NCI-H2081 treated with DMSO at 0.1 percent for 48 hours (cell line): ENCODE measurements around the gene BAIAP2L2.
"Not testable (repeated sequence)": the region's sequence is repeated elsewhere in the genome, so short reads cannot be mapped to it uniquely, and the experiment has no call there.

Source experiments
- DNase-seq: peaks from one replicate; lab custom pipeline; 2025; lab: John Stamatoyannopoulos, UW

The BAIAP2L2 gene, protein sequence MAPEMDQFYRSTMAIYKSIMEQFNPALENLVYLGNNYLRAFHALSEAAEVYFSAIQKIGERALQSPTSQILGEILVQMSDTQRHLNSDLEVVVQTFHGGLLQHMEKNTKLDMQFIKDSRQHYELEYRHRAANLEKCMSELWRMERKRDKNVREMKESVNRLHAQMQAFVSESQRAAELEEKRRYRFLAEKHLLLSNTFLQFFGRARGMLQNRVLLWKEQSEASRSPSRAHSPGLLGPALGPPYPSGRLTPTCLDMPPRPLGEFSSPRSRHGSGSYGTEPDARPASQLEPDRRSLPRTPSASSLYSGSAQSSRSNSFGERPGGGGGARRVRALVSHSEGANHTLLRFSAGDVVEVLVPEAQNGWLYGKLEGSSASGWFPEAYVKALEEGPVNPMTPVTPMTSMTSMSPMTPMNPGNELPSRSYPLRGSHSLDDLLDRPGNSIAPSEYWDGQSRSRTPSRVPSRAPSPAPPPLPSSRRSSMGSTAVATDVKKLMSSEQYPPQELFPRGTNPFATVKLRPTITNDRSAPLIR

DNA sequence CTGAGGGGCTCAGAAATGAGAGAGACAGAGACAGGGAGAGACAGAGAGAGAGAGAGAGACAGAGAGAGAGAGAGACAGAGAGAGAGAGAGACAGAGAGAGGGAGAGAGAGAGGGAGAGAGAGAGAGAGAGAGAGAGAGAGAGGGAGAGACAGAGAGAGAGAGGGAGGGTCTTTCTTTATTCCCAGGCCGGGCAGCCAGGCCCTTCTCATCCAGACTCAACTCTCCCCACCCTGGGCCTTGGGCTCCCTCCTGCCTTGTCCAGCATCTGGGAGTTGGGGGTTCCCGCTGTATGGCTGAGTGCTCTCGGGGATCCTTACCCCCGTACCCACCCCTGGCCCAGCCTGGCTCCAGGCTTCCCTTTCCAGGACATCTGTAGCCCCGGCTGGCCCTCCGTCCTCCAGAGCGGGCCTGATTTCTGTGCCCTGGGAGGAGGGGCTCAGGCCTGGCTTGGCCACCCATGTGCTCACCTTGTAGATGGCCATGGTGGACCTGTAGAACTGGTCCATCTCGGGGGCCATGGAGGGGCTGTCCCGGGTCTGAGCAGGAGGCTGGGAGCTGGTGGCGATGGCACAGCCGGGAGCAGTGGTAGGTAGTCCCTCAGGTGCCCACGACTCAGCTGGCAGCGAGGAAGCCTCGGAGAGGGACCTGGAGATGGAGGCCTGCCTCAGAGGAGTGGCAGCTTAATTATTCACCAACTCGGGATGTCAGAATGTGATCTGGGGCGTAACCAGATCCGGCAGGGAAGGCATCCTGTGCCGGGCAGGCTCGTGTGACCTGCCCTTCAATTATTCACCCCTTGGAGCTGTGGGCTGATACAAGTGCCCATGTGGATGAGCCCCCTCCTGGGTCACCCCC is at the start of gene BAIAP2L2:
Gene BAIAP2L2 (minus strand): TSS at position 677 of the 855 bp plus-strand sequence. CDS start 159 bp downstream, at position 518.
- DNase-seq = no peak

DNA sequence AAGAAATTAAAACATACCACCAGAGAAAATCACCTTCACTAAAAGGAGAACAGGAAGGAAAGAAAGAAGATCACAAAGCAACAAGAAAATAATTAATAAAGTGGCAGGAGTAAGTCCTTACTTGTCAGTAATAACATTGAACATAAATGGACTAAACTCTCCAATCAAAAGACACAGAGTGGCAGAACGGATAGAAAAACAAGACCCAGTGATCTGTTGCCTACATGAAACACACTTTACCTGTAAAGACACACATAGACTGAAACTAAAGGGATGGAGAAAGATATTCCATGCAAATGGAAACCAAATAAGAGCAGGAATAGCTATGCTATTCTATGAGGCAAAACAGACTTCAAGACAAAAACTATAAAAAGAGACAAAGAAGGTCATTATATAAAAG is 45.2 kb upstream of the BAIAP2L2 start:
- no peak for DNase-seq

DNA sequence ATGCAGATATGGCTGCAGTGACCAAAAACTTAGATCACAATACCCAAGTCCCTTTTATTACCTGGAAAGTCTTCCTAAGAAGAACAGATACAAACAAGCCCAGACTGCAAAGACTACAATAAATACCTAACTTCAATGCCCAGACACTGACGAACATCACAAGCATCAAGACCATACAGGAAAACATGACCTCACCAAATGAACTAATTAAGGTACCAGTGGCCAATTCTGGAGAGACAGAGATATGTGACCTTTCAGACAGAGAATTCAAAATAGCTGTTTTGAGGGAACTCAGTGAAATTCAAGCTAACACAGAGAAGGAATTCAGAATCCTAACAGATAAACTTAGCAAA is 44.1 kb upstream of the BAIAP2L2 start:
- not testable (repeated sequence) for DNase-seq

DNA sequence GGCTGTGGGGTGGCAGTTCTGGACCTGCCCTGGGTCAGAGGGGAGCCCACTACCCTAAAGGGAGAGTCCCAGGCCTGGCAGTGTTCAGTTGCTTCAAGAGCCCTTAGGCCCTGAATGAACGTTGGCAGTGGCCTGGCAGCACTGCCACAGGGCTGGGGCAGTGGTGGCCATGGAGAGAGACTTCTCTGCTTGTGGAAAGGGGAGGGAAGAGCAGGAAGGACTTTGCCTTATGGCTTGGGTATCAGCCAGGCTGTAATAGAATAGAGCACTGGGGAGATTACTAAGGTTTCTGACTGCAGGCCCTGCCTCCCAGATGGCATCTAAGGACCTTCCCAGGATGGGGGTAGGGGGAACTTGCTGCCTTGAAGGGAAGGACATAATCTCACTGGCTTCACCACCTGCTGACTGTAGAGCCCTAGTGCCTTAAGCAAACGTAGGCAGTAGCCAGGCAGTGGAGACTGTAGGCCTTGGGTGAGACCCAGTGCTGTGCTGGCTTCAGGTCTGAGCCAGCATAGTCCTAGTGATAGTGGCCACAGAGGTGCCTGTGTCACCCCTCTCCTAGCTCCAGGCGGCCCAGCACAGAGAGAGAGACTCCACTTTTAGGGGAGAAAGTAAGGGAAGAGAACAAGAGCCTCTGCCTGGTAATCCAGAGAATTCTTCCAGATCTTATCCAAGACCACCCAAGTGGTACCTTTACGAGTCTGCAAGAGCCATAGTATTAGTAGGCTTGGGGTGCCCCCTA is 43.5 kb upstream of the BAIAP2L2 start:
- DNase-seq = no peak

DNA sequence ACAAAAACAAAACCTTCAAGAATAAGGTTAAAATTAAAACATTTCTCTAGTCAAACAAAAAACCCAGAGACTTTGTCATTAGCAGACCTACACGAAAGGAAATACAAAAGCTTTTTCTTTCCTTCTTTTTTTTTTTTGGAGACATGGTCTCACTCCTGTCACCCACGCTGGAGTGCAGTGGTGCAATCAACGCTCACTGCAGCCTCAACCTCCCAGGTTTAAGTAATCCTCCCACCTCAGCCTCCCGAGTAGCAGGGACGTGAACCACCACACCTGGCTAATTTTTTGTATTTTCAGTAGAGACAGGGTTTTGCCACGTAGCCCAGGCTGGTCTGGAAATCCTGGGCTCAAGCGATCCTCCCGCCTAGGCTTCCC is 40.6 kb upstream of the BAIAP2L2 start:
- no peak for DNase-seq

DNA sequence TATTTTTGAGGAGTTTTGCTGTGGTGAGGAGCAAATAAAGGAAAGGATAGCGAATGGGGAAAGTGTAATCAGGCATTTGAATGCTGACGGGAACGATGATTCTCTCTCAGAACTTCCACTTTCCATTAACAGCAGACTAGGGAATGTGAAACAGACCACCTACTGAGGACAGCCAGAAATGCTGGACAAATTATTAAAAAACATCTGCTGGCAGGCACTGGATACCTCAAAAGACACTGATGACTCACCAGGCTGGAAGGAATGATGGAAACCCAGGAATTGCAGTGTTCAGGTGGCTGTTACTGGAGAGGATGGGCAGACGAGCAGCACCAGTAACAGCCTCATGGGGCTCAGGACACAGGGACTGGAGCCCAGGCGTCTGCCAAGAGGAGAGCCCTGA is 37.8 kb upstream of the BAIAP2L2 start:
- no peak for DNase-seq

DNA sequence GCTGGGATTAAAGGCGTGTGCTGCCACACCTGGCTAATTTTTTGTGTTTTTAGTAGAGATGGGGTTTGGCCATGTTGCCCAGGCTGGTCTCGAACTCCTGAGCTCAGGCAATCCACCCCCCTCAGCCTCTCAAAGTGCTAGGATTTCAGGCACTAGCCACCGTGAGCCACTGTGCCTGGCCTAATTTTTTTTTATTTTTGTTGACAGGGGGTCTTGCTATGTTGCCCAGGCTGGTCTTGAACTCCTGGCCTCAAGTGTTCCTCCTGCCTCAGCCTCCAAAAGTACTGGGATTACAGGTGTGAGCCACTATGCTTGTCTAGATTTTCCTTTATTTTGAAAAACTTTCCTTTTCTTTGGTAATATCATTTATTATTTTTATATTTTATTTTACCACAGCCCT is 35.7 kb upstream of the BAIAP2L2 start:
- DNase-seq = not testable (repeated sequence)

DNA sequence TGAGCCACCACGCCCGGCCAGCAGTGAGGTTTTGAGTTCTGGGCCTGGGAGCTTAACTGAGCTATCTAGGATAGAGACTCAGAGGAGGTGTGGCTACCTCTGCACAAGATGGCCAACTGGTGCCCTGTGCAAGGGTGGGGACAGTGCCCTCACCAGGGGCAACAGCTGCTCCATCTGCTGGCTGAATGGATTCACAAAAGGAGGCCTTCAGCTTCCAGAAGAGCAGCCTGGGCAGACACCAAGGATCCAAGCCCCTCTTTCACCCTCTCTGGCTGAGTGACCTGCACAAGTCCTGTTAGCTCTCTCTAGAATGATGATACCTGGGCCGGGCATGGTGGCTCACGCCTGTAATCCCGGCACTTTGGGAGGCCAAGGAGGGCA is 33.5 kb upstream of the BAIAP2L2 start:
- DNase-seq = no peak

DNA sequence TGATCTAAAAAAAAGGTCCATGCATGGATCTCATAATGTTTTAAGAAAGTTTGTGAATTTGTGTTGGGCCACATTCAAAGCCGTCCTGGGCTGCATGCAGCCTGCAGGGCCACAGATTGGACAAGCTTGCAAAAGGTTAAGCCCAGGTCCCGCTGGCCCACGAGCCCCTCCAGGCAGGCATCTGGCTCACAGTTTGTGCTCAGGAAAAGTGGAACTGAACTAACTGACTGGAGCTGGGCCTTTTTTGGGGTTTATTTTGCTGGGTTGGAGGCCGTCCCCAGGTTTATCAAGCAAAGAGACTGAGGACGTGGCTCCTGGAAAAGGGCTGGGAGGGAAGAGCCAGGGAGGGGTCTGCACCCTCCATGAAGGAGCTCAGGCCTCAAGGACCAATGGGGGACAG is 32.1 kb upstream of the BAIAP2L2 start:
- no peak for DNase-seq

DNA sequence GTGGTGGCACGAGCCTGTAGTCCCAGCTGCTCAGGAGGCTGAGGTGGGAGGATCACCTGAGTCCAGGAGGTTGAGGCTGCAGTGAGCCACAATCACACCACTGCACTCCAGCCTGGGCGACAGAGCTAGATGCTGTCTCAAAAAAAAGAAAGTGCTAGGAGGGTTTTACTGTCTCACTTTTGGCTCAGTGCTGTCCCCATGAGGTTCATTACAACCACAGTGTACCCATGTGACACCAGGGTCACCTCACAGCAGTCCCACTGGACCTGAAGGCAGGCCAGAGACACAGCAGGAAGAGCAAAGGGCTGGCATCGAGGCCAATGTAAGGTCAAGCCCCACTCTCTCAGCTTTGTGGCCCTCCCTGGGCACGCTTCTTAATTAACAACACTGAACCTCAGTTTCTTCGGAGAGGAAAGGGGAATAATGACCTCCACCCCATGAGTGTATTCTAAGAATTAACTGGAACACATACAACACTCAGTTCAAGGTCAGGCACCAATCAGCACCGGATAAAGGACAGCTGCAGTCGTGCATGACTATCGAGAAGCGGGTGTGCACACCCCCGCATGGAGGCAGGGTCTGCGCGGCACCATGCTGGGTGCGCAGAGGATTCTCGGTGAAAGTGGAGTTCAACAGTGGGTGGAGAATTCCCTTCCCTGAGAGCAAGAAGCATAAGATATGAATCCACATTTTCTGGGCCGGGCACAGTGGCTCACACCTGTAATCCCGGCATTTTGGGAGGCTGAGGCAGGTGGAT is 30.9 kb upstream of the BAIAP2L2 start:
- DNase-seq = no peak

DNA sequence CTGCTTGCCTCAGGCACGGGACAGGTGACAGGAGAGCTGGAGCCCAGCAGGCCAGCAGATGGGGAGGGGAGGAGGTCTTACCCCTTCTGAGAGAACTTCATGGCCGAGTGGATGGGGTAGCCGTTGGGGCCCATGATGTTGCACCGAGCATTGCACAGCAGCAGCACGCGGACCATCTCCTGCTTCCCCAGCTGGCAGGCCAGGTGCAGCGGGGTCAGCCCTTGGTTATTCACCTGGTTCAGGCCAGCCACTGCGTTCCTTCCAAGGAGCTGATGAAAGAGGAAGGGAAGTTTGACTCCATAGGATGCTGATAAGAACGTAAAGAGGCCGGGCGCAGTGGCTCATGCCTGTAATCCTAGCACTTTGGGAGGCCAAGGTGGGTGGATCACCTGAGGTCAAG is 29.4 kb upstream of the BAIAP2L2 start:
- no peak for DNase-seq

DNA sequence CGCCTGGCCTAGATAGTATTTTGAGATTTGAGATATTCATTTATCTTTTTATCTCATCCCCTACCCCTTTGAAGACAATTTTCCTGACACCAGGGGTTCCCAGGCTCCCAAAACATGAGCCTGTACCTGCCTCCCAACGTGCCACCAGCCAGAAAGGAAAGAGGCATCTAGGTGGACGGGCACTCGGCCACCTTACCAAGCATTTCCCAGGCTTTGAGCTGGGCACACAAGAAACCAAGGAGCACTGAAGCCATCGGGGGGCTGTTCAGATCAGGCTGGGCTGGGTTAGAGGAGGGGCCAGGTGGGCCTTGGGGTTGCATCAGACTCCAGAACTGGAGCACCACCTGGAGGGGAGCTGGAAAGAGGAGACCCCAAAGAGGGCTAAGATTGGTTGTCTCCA is 28.5 kb upstream of the BAIAP2L2 start:
- no peak for DNase-seq

DNA sequence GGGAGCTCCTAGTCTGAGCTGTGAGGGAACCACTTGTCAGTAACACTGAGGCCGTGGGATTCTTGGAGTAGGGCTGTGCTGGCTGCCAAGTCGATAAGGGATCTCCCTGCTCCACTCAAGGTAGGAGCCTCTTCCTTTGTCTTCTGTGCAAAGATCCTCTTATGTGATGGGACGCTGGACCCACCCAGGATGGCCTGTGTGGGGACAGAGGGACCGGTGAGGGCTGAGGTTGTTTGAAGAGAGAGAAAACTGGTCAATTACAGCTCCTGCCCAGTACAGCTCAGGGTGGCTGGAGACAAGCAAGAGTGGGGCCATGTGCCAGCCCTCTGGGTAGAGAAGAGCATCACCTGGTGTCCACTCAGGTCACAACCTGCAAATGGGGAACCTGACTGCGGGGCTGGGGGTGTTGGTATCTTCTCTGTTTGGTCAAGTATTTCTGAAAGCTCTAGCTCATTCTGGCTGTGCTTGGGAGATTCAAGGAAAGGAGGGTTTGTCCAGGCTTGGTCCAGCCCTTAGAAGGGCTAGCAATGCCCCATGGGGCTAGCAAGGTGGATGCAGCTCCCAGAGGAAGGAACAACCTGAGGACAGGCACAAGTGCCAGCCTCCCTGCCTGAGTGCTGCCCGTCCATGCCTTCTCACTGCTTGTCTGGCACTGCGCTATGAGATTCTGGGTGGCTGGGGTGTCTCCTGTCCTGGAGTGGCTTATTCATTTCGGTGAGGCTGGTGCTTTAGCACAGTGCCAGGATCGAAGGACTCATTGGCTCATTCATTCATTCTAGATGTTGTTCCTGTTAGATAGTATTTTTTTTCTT is 27.6 kb upstream of the BAIAP2L2 start:
- no peak for DNase-seq

DNA sequence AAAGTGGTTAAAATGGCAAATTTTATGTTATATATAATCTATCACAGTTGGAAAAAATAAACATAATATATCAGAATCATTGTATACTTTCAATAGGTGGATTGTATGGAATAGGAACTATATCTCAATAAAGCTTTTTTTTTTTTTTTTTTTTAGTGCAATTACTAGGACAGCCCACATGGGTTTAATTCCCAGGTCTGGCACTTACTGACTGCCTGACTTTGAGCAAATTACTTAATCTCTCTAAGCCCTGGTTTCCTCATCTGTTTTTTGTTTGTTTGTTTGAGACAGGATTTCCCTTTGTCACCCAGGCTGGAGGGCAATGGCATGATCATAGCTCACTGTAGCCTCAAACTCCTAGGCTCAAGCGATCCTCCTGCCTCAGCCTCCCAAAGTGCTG is 26.1 kb upstream of the BAIAP2L2 start:
- DNase-seq = no peak

DNA sequence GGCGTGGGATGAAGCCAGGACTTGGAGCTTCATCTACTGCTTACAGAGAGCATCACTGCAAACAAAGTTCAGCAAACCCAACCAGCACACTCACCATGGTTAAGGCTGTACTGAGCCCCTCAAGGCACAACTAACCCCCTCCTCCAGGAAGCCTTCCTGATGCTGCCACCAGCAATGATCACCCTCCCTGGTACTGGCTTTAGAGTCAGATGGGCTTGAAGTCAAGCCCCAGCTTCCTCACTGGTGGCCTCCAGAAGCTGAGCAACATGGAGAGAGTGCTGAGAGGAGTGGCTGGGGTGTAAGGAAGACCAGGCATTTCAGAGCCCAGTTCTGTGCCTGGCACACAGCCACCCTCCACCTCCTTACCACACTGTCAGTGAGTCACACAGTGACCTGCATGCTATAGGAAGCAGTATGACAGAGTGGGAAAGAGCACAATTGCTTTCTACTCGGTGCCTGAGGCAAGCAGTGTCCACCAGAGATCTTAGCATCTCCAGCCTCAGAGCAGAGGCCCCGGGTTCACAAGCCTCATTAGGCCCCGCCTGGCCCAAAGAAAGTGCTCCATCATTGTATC is 24.7 kb upstream of the BAIAP2L2 start:
- DNase-seq = no peak

DNA sequence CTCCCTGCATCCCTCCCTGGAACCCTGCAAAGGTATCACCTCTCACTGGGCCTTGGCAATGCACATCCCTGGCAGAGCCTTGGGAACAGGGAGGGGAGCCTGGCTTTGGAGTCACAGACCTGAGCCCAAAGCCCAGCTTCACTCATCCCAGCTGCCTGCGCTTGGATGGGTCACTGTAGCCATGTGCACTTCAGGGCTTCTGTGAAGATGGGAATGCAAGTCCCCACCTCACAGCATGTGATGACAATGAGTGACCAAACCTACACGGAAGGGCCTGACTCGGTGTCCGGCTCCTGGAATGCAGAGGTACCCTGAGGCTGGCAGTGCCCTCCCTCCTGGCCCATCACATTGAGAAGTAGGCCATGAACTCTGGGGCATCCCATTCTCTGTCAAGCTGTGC is 22.8 kb upstream of the BAIAP2L2 start:
- DNase-seq = no peak

DNA sequence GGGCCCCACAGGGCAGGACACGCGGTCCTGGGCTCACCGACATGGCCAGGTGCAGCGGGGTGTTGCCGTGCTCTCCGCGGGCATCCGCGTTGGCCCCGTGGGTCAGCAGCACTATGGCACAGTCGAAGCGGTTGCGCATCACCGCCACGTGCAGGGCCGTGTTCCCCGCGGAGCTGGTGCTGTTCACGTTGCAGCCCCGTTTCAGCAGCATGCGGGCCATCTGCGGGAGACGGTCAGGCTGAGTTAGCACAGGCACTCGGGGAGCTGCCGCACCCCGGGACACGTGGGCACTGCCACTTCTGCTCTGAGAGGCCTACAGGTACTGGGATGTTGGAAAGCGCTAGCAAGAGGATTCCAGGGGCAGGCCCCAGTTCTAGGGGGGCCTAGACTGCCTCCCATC is 22.3 kb upstream of the BAIAP2L2 start:
- DNase-seq = no peak

DNA sequence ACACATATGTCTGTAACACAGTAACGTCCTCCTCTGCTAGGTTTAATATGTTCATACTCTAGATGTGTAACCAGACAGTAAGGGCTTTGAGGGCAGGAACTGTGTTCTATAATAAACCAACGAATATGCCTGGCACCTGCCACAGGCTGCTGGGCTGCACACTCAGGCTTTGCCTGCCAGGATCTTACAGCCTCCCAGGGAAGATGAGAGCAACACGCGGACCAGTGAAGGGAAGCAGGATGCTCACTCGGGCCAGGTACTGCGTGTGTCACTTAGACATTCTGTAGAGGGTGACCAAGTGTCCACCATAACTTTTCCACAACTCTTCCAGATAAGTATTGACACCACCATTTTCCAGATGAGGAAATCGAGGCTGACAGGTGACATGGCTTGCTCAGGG is 21.7 kb upstream of the BAIAP2L2 start:
- DNase-seq = no peak

DNA sequence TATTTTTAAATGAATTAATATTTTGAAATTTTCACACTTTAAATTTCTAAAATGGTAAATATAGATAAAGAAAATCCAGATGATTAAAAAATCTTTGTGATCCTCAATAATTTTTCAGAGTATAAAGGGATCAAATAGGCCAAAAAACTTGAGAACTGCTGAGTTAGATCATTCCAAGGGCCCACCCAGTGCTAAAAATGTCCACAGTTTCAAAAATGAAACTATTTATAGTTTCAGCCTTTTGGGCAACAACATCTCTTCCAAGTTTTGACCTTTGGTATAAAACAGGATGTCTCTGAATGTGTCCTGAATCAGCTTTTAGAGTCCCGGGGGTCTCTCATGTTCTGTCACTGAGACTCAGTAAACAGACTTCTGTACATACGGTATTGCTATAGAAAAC is 20.9 kb upstream of the BAIAP2L2 start:
- DNase-seq = no peak

DNA sequence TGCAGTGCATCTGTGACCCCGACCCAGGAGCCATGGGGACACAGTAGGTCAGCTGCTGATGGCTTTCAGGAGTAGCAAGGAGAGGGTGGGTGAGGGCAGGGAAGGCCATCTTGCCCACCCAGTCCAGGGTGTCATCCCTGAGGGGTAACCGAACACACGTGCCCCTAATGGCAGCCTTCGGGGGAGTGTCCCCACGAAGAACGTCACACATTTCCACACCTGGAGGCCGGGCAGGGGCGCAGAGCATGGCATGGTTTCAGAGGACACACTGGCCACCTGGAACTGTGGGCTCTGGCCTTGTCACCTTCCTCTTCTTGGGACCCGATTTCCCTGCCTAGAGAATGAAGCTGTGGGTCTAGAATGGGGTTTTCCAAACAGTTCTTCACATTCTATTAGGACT is 19.4 kb upstream of the BAIAP2L2 start:
- DNase-seq = no peak

DNA sequence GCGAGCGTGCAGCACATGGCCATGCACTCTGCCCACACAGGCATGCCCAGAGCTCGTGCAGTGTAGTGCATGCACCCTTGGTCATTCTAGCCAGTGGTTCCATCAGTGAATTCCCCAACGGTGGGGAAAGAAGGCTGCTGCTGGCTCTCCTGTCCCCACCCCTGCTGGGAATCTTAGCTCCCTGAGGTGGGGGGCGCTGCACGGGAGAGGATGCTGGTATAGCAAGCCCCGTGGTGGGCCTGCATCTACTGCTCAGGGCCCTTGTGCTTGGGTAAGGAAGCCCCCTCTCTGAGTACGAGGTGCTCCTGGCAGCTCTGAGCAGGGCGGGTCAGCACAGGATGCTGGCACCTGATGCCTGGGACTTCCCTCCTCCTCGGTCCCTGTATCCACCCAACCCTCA is 18.5 kb upstream of the BAIAP2L2 start:
- no peak for DNase-seq
